Transverse colon (tissue), 3 donors: ENCODE measurements around the gene ZNF254.
"Not testable (repeated sequence)": the region's sequence is repeated elsewhere in the genome, so short reads cannot be mapped to it uniquely, and the experiment has no call there.

ENCODE experiments used
- CTCF ChIP-seq, 5 experiments: fragments of 200-600 bp in 3 of 5; fragments of 450-650 bp in 2 of 5; sonication (generic) in 3 of 5; IDR thresholded peaks; 1 replicate in 2 of 5; 2 replicates in 3 of 5; pipeline ENCODE4 v1.5.1; 2016 to 2017; ENCODE audit warnings: antibody characterized with exemption in 5 of 5, inconsistent platforms in 3 of 5, mild to moderate bottlenecking in 2 of 5, moderate library complexity in 1 of 5
- EP300 ChIP-seq: sonication (generic); formaldehyde crosslinking; IDR thresholded peaks from one replicate; pipeline ENCODE4 v1.6.1; 2017; ENCODE audit warnings: antibody characterized with exemption, low read depth
- POLR2A ChIP-seq: fragments of 450-650 bp; IDR thresholded peaks from one replicate; pipeline ENCODE4 v1.6.1; 2016; ENCODE audit warnings: antibody characterized with exemption, mild to moderate bottlenecking, moderate library complexity

DNA sequence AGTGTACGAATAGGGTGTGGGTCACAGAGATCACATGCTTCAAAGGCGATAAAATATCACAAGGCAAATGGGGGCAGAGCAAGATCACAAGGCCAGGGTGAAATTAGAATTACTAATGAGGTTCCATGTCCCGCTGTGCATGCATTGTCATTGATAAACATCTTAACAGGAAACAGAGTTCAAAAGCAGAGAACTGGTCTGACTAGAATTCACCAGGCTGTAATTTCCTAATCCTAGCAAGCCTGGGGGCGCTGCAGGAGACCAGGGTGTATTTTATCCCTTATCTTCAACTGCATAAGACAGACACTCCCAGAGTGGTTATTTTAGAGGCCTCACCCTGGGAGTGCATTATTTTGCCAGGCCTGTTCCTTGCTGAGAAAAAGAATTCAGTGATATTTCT, 11.5 kb upstream of the ZNF254 start:
- not testable (repeated sequence) for TF ChIP-seq CTCF (IDR thresholded peaks at IDR 0.05); EP300; POLR2A
